DND-41 (cell line): ENCODE results near the gene DYNLT1.

ENCODE experiments used
- CTCF ChIP-seq: IDR thresholded peaks from 2 replicates; pipeline ENCODE4 v1.5.1; 2012; ENCODE audit warnings: borderline replicate concordance, low read length, moderate library complexity, mild to moderate bottlenecking; ENCODE audit not compliant: poor library complexity, severe bottlenecking; ENCODE audit errors: extremely low read depth
- EZH2 ChIP-seq: IDR thresholded peaks from 3 replicates; pipeline ENCODE4 v1.6.1; 2012; ENCODE audit warnings: borderline replicate concordance, low read depth, mild to moderate bottlenecking, moderate library complexity, low read length, inconsistent platforms; ENCODE audit not compliant: severe bottlenecking

- peak; percentile 20 for TF ChIP-seq CTCF
- TF ChIP-seq EZH2, result no peak
These were observed 14.9 kb downstream of the DYNLT1 start for GRCh38 chr6:158629367-158630221.
